GM19438 (cell line): ENCODE results near the gene SPNS1.
"Not testable (repeated sequence)": the region's sequence is repeated elsewhere in the genome, so short reads cannot be mapped to it uniquely, and the experiment has no call there.

Experiments used
- ATAC-seq: cut with Tn5 transposase; IDR thresholded peaks from one replicate; pipeline ENCODE4 v1.9.1; 2021; ENCODE audit warnings: low read depth; ENCODE audit not compliant: unreplicated experiment

Gene SPNS1

DNA sequence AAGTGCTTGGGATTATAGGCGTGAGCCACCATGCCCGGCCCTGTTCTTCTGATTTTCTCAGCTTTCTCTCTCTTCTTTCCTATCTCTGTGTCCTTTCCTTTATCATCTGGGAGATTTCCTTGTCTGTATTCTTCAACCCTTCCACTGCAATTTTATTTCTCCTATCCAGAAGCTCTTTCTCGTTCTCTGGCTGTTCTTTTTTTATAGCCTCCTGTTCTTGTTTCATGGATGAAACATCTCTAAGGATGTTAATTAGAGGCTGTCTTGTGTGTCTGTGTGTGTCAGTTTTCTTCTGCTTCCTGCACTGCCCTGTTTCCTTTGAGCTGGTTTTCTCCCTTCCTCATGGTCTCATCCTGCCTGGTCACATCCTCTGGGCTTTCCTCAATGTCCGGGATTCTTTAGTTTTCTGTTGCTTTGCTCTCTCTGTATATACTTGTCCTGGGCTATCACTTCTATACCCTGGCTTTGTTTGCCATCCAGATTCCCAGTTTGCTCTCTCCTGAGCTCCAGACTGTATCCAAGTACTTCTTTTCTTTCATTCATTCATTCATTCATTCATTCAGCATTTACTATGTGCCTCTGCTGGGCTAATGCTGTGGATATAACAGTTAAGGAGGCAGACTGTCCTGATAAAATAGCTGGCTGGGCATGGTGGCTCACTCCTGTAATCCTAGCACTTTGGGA, 12.7 kb downstream of the SPNS1 start:
- ATAC-seq = no peak

DNA sequence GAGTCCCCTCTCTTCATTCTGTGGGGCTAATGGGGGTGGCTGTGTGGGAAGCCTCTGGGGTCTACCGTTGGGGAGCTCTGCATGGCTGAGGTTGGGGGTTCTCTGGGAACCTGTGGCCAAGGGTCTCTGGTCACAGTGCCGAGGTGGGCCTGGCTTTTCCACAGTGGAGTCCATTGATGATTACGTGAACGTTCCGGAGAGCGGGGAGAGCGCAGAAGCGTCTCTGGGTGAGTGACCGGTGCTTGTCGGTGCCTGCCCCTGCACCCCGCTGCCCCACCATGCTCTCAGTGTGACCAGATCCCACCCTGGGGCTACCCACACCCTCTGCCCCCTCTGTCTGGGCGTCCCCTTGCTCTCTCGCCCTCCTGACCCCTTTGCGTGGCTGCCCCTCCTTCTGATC, 14.8 kb downstream of the SPNS1 start:
- no peak for ATAC-seq

DNA sequence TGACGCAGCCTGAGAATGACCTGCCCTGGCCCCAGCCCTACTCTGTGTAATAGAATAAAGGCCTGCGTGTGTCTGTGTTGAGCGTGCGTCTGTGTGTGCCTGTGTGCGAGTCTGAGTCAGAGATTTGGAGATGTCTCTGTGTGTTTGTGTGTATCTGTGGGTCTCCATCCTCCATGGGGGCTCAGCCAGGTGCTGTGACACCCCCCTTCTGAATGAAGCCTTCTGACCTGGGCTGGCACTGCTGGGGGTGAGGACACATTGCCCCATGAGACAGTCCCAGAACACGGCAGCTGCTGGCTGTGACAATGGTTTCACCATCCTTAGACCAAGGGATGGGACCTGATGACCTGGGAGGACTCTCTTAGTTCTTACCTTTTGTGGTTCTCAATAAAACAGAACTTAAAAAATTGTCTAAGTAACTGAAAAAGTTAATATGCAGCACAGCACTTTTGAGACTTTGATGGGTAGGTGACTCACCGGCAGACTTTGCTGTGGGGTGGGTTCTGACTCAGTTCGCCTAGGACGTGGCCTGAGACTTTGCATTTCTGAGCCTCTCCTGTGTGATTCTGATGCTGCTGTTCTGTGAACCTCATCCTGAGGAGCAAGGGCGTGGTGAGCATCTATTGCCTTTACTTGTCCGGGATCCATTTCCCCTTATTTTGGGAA, 15.9 kb downstream of the SPNS1 start:
- ATAC-seq = no peak

DNA sequence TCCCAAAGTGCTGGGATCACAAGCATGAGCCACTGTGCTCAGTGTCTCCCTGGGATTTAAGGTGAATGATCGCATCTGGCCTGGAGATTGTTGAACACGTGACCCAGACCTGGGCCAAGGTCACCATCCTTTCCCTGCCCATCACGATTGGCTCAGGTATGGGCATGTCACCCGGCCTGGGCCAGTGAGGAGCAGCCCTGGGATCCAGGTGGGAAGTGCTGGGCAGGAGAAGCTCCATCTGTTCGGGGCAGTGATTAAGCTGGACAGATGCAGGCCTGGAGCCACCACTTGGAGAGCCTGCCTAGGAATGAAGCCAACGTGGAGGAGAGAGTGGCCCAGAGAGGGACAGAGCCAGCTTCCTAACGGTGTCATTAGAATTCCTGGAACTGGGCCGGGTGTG, 17.1 kb downstream of the SPNS1 start:
- ATAC-seq = no peak

DNA sequence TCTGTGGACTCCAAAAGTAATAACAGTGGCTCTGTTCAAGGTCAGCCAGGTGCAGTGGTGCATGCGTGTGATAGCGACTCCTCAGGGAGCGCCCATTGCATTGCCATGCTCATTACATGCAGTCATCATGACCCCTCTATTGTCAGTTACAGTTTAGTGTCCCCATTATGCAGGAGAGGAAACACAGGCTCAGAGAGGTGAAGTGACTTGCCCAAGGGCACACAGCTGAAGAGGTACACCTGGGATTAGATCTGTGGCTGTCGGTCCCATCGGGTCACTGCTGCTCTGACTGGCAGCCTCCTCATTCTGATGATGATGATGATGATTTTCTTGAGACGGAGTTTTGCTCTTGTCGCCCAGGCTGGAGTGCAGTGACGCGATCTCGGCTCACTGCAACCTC, 17.9 kb downstream of the SPNS1 start:
- ATAC-seq = no peak

DNA sequence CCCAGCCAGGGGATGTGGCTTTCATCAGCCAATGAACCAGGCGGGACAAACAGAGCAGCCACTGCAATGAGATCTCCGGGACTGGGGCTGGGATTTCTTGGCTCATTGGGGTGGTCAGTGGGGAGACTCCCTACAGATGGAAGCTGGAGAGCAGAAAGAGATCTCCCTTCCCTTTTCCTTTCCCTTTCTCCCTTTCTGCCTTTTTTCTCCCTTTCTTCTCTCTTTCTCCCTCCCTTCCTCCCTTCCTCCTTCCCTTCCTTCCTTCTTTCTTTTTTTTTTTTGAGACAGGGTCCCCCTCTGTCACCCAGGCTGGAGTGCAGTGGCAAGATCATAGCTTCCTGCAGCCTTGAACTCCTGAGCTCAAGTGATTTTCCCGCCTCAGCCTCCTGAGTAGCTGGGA, 24.3 kb downstream of the SPNS1 start:
- ATAC-seq = no peak

DNA sequence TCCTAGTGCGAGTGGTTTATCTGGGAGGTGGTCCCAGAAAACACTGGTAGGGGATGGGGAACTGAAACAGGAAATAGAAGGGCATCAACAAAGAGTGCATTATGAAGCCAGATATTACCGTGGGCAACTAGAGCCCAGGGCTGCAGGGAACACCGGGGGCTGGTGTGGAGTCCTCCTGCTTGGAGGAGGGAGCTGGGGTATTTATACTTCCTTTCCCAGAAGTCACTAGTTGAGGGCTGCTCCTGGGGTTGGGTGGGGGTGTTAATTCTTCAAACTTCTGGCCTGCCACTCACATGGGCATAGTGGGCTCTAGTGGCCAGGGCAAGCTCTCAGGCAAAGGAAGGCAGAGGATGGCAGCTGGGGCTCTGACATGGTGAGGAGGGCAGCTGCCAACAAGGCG, 25.0 kb downstream of the SPNS1 start:
- no peak for ATAC-seq

DNA sequence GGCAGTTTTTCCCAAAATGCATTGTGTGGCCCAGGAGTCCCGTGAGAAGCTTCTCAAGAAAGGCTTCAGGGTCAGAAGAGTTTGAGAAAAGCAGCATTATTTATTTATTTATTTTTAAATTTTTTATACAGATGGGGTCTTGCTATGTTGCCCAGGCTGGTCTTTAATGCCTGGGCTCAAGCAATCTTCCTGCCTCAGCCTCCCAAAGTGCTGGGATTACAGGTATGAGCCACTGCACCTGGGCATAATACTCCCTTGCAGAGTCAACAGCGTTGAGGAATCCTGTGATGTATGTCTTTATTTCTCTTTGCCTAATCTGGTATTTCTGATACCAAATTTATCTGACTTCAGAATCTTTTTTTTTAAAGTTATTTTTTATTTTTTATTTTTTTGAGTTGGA, 25.4 kb downstream of the SPNS1 start:
- no peak for ATAC-seq

DNA sequence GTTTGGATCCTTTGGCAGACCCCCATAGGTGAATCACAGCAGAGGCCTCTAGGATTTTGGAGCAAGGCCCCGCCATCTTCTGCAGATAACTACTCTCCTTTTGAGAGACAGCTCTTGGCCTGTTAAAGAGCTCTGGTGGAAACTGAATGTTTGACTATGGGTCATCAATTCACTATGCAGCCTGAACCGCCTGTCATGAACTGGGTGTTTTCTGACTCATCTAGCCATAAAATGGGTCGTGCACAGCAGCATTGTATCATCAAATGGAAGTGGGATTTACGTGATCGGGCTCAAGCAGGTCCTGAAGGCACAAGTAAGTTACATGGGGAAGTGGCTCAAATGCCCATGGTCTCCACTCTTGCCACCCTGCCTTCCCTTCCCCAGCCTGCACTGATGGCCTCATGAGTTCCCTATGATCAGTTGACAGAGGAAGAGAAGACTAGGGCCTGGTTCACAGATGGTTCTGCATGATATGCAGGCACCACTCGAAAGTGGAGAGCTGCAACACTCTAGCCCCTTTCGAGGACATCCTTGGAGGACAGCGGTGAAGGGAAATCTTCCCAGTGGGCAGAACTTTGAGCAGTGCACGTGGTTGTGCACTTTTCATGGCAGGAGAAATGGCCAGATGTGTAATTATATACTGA, 30.0 kb downstream of the SPNS1 start:
- ATAC-seq = not testable (repeated sequence)

DNA sequence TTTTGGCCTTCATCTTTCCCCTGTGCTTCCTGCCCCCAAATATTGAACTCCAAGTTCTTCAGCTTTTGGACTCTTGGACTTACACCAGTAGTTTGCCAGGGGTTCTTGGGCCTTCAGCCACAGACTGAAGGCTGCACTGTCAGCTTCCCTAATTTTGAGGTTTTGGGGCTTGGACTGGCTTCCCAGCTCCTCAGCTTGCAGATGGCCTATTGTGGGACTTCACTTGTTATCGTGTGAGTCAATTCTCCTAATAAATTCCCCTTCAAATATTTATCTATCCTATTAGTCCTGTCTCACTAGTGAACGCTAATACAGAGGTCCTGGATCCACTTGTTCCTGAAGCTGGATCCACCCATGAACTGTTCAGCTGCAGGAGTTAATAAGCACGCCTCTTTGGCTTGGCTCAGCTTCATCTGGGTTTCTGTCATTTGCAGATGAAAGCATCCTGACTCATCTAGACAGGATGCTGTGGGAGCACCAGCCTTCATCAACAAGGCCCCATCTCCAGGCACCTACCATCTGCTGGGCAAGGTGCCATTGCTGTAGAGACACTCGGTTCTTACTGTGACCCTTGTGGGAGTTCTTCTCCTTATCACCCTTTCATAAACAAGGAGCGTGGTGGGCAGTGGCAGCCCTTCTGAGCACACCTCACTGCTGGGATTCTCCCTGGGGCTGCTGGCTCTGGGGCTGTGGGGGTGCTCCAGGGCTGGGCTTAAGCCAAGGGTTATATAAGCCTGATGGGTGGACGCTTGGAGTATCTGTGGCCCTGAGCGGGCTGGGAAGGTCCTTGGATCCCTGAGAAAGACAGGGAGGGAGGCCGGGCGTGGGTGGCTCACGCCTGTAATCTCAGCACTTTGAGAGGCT, 33.4 kb downstream of the SPNS1 start:
- ATAC-seq = no peak

DNA sequence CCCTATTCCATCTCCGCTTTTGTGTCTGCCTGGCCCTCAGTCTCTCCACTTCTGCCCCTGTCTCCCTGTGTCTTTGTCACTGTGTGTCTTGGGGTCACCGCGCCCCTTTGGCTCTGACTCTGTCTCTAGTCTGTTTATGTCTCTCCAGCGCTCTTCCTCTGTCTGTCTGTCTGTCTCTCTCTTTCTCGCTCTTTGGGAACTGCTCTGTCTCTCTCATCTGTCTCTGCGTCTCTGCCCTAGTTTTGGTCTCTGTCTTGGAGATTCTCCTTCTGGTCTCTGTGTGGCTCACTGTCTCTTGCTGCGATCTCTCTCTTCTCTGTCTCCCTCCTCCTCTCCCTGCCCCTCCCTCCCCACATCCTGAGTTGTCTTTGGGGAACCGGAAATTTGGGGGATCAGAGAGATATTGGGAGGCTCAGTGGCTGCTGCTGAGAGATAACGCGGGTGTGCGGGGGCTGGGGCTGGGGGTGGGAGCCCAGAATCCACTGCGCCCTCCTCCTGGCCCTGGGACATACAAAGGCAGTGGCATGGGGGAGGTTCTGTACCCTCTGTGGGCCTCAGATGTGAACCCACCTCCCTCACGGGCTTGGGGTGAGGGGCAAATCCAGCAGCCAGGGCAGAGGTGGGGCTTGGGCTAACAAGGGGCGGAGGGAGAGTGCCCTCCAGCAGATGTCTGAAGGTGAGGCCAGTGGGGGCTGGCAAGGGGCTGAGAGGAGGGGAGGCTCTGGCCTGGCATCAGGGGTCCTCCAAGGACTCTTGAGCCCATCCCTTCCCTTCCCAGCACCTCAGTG, 34.7 kb downstream of the SPNS1 start:
- no peak for ATAC-seq

DNA sequence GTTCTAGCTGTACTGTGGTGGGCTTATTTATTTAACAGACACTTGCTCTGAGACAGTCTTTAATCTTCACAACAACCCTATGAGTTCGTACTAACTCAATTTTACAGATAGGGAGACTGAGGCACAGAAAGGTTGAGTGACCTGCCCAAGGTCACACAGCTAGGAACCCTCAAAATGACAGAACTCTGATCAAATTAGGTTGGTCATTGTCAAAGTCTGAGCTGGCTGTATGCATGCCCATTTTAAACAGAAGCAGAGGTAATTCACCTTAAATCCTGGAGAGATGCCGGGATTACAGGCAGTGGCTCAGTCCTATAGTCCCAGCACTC, 35.2 kb downstream of the SPNS1 start:
- ATAC-seq = no peak

DNA sequence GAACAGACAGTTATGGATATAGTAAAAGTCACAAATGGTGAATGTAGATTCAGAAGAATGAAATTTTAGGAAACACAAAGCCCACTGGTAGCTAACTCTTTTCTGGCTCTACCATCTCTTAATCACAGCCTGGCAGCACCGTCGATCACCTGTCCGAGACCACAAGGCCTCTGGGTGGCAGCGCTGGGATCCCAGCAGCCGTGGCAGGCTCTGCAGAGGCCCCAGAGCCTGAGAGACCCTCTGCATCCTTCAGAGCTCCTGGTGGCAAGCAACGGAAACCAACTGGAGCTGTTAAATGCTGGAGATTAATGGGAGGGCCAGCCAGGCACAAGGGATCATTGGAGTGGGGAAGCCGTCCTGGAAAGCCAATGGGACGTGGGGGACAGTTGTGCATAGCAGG, 36.5 kb downstream of the SPNS1 start:
- ATAC-seq = no peak

DNA sequence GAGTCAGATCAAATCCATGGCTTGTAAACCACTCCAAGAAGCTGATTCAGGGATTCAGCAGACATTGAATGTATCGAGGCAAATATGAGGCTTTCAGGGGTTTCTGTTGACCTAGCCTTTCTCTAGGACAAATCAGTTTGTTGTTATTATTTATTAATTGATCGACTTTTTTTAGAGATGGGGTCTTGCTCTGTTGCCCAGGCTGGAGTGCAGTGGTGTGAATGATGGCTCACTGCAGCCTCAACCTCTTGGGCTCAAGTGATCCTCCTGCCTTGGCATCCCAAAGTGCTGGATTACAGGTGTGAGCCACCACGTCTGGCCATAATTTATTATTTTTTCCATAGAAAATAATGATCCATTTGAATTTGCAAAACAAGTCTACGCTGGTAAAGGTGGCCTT, 37.3 kb downstream of the SPNS1 start:
- no peak for ATAC-seq

DNA sequence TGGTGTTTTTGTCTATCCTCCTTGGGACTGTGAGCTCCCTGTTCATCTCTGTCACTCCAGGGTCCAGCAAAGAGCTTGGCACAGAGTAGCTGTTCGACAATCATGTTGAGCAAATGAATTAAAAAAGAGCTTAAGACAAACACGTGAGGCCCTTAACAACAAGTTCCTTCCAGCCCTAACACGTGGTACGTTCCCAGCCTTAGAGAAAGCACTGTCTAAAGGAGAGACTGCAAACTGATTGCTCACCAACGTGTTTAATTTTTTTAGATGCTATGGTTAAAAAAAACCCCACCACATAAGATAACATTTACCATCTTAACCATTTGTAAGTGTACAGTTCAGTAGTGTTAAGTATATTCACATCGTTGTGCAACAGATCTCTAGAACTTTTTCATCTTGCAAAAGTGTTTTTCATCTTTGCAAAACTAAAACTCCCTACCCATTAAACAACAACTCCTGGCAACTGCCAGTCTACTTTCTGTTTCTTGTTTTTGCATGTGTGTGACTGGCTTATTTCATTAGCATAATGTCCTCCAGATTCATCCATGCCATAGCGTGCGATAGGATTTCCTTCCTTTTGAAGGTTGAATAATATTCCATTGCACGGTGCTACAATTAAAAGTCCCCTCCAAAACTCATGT, 38.5 kb downstream of the SPNS1 start:
- no peak for ATAC-seq

DNA sequence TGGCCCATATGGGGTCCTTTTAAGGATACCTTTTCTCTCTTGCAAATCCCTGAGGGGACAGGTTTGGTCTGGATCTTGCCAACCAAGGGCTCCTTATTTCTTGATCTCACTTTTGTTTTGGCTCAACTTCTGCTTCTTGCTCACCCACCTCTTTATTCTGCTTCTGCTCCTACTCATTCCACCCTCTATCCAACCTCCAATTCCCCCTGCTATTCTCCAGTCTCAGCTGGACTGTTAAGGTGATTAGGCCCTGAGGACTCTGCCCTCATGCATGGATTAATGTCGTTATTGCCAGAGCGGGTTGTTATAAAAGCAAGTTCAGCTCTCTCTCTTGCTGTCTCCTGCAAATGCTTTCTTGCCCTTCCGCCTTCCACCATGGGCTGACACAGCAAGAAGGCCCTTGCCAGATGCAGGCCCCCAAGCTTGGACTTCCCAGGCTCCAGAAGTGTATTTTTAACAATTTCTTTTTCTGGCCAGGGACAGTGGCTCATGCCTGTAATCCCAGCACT, 40.0 kb downstream of the SPNS1 start:
- no peak for ATAC-seq

DNA sequence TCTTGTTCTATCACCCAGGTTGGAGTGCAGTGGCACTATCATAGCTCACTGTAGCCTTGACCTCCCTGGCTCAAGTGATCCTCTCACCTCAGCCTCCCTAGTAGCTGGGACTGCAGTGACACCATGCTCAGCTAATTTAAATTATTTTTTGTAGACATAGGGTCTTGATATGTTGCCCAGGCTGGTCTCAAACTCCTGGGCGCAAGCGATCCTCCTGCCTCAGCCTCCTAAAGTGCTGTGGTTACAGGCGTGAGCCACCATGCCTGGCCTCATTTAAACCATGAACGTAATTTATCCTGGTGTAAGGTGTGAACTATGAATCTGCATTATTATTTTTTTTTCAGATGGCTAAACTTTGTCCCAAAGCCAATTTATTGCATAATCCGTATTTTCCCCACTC, 47.6 kb downstream of the SPNS1 start:
- no peak for ATAC-seq

DNA sequence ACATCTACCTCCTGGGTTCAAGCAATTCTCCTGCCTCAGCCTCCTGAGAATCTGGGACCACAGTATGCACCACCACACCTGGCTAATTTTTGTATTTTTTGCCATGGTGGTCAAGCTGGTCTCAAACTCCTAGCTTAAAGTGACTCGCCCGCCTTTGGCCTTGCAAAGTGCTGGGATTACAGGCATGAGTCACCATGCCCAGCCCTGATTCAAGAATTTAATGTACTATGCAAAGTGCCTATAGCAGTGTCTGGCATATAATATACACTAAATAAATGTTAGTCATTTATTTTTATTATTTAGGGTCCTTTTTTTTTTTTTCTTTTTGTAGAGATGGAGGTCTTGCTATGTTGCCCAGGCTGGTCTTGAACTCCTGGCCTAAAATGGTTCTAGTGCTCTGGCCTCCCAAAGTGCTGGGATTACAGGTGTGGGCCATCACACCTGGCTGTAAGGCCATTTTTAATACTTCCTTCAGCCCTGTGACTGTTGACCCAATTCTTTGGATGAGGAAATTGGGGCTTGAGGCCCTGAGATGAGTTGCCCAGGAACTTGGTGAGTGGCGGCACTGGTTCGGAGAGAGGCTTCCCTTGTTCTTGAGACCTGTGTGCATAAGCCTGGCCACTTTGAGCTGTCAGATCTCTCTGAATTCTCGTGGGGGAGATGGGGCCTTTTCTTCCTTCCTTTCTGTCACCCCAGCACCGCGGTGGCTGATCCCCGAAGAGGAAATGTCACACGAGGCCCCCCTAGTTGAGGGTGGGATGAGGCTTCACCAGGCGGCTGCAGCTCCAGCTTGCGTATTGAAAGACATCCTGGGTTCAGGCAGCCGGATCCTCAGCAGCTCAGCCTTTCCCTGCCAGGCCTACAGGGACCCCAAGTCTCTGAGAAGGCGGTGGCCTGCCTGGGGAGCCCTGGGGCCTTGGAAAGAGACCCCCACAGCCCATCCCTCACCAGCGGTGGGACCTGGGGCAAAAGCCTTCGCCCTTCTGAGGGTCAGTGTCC, 49.0 kb downstream of the SPNS1 start:
- no peak for ATAC-seq

DNA sequence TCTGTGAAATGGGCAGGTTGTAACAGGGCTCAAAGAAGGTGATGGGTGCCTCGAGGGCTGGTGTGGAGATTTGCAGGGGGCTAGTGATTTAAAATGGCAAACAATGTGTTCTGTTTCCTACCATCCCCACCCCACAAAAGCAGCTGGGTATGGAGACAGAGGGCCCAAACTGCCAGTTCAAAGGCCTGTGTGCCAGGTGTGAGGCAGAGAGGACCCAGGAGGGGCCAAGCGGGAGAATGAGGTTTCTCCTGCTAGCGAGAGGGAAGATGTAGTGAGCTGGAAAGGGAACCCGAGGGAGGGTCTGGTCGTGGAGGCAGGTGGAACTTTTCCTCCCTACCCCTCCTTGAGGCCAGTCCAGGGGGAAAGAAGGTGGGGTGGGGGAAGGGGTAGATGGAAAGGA, 49.7 kb downstream of the SPNS1 start:
- ATAC-seq = no peak
